SK-N-SH treated with all-trans-retinoic acid at 6 μM for 48 hours (cell line): Measurements from ENCODE around the gene NLRP9.

Experiments
- ARNTL ChIP-seq: fragments of 450-650 bp; formaldehyde crosslinking; IDR thresholded peaks from 2 replicates; pipeline ENCODE4 v1.5.0; 2020; ENCODE audit warnings: low read depth, mild to moderate bottlenecking, moderate library complexity, borderline replicate concordance
- ISL1 ChIP-seq: fragments of 250-450 bp; sonication (Bioruptor Pico); IDR thresholded peaks from 2 replicates; pipeline ENCODE4 v2.1.2; 2022; ENCODE audit warnings: mild to moderate bottlenecking, moderate library complexity
- OSR1 ChIP-seq: fragments of 250-450 bp; sonication (Bioruptor Pico); IDR thresholded peaks from 2 replicates; pipeline ENCODE4 v1.8.0; 2022; ENCODE audit warnings: moderate library complexity, mild to moderate bottlenecking, inconsistent platforms
- POU6F1 ChIP-seq: fragments of 250-450 bp; sonication (Bioruptor Pico); IDR thresholded peaks from 2 replicates; pipeline ENCODE4 v1.8.0; 2021; ENCODE audit warnings: low read depth, mild to moderate bottlenecking, moderate library complexity, borderline replicate concordance
- RARB ChIP-seq: fragments of 250-450 bp; sonication (Bioruptor Pico); IDR thresholded peaks from 2 replicates; pipeline ENCODE4 v1.8.0; 2021; ENCODE audit warnings: mild to moderate bottlenecking, moderate library complexity
- TOX ChIP-seq: fragments of 250-450 bp; sonication (Bioruptor Pico); IDR thresholded peaks from 2 replicates; pipeline ENCODE4 v1.8.0; 2021; ENCODE audit warnings: mild to moderate bottlenecking, moderate library complexity, borderline replicate concordance
- ZC3H10 ChIP-seq: fragments of 250-450 bp; sonication (Bioruptor Pico); IDR thresholded peaks from 2 replicates; pipeline ENCODE4 v1.5.1; 2021; ENCODE audit warnings: mild to moderate bottlenecking, moderate library complexity
- ZFP3 ChIP-seq: fragments of 250-450 bp; sonication (Bioruptor Pico); IDR thresholded peaks from 2 replicates; pipeline ENCODE4 v1.5.0; 2020; ENCODE audit warnings: mild to moderate bottlenecking, moderate library complexity
- ZFP30 ChIP-seq: fragments of 450-650 bp; formaldehyde crosslinking; IDR thresholded peaks from 2 replicates; pipeline ENCODE4 v1.5.0; 2022; ENCODE audit warnings: mild to moderate bottlenecking, moderate library complexity
- ZNF565 ChIP-seq: fragments of 450-650 bp; formaldehyde crosslinking; conservative IDR thresholded peaks from 2 replicates; pipeline ENCODE4 v1.5.0; 2020; ENCODE audit warnings: low read depth, mild to moderate bottlenecking, moderate library complexity

DNA sequence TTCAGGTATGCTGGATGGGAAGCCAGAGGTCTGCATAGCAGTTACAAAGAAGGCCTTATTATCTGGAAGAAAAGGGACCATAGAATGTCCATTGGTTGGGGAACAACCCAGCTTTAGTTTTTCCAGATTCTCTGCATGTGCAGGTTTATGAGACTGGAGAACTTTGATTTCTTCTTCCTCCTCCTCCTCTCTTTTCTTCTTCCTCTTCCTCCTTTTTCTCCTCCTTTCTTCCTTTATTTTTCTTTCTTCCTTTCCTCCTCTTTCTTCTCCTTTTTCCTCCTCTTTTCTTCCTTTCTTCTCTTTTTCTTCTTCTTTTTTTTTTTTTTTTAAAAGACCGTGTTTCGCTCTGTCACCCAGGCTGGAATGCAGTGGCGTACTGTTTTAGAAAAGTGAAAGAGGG lies 32.2 kb downstream of the NLRP9 start:
- no peak for TF ChIP-seq TOX (CRISPR knock-in tag)
- no peak for TF ChIP-seq ARNTL
- TF ChIP-seq RARB (CRISPR knock-in tag), result no peak
- no peak for TF ChIP-seq ZNF565 (CRISPR knock-in tag)
- TF ChIP-seq OSR1 (CRISPR knock-in tag), result no peak
- no peak for TF ChIP-seq ISL1
- TF ChIP-seq ZFP30, result no peak
- no peak for TF ChIP-seq ZC3H10 (CRISPR knock-in tag)
- TF ChIP-seq ZFP3 (CRISPR knock-in tag), result no peak
- TF ChIP-seq POU6F1, result no peak
